ENCODE results near the gene SHISA4. TPM values are rescaled to one million over a fixed set of nuclear protein-coding genes. Genes with fewer than 3 reads are reported as not detected.

Gene SHISA4
- total and polyA plus RNA-seq, 2 donors (not counting 3 experiments of a cell fraction or from before 2014, with no cell fraction given) = 25.6 to 78.2 TPM

DNA sequence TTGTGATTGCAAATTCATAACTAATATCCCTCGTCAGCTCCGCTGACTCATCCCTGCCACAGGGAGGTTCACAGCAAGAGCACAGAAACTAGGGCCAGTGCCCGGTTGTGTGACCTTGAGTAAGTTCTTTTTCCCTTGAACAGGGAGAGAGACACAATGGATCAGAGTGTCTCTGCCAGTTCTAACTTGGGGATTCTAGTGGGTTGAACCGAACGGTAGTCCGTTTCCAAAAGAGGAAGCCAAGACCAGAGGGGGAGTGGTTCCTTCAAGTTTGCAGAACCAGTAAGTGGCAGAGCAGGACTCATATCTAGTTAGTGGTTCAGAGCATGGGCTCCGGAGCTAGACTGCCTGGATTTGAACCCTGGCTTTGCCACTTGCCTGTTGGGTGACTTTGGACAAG lies 4.9 kb upstream of the SHISA4 start:
- POLR2A ChIA-PET = no interaction called here
- intact Hi-C loops (cut with micrococcal nuclease) = no loop called here
- H3K27me3 ChIP-seq (ENCODE audit: control insufficient read depth in 2 of 2, insufficient read depth in 2 of 2, low read length in 2 of 2) = no peaks in the 10 kb centered on the region

More for the DNA sequence above, 4.9 kb upstream of the SHISA4 start:
- Histone ChIP-seq H3K27ac (ENCODE audit: insufficient read depth, low read depth, low read length) (no peak overlapping the region), H3K9me1 (replicated peaks; ENCODE audit: control insufficient read depth, extremely low read depth, insufficient read depth, low read length) (no peaks in the 10 kb centered on the region), H3K36me3 (ENCODE audit: control insufficient read depth in 2 of 2, extremely low read depth in 1 of 2, insufficient read depth in 2 of 2, low read length in 2 of 2) (no peaks in the 10 kb centered on the region), H4K20me1 (replicated peaks; ENCODE audit: control insufficient read depth, extremely low read depth, insufficient read depth, low read length) (no peaks in the 10 kb centered on the region), H3K9ac (replicated peaks; ENCODE audit: extremely low read depth, insufficient read depth, low read length) (no peak overlapping the region), H3K4me1 (ENCODE audit: control insufficient read depth, extremely low read depth, insufficient read depth, low read length) (peaks cover 6% of the 10 kb centered on the region), H3K79me2 (ENCODE audit: control insufficient read depth, insufficient read depth, low read length) (no peaks in the 10 kb centered on the region), H3K9me3 (replicated peaks; ENCODE audit: control insufficient read depth, insufficient read depth, low read length) (no peaks in the 10 kb centered on the region), H3K4me2 (ENCODE audit: insufficient read depth, low read length) (no peak overlapping the region), H2AFZ (ENCODE audit: low read depth, low read length) (no peak overlapping the region), H3K4me3 (replicated peaks in 1 of 3; ENCODE audit: insufficient read depth in 1 of 3, low read depth in 1 of 3, low read length in 3 of 3) (no peak overlapping the region)
- DNase-seq (ENCODE audit: low read depth, low spot score) = peak; percentile 30
- dilution Hi-C loops (cut with MboI; ENCODE audit: extremely low pct_ligation_motif_present, low sequenced_read_pairs) = no loop called here
- CTCF ChIA-PET = interaction anchor here (1.0 to 6.4 kb wide), 3 partner anchors 12 to 371 kb away, joined by 3 to 49 read pairs (median 5); no protein-coding TSS in a partner anchor
- FAIRE-seq = no peak
- TF ChIP-seq EZH2 (IDR thresholded peaks at IDR 0.05; ENCODE audit: borderline replicate concordance, low read depth, low read length, severe bottlenecking) = no peak
- TF ChIP-seq FOS (IDR thresholded peaks at IDR 0.05; ENCODE audit: borderline replicate concordance, insufficient read depth, low read length) = no peak
- TF ChIP-seq, protein P1, sequence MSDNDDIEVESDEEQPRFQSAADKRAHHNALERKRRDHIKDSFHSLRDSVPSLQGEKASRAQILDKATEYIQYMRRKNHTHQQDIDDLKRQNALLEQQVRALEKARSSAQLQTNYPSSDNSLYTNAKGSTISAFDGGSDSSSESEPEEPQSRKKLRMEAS (IDR thresholded peaks at IDR 0.05; ENCODE audit: insufficient read depth, insufficient read length) = no peak
- TF ChIP-seq GATA2 (IDR thresholded peaks at IDR 0.05; ENCODE audit: insufficient read depth, insufficient read length, low read depth, low read length) = no peak
- no peak for TF ChIP-seq MYC (IDR thresholded peaks at IDR 0.05; ENCODE audit: low read depth, low read length)
- TF ChIP-seq, protein P2, sequence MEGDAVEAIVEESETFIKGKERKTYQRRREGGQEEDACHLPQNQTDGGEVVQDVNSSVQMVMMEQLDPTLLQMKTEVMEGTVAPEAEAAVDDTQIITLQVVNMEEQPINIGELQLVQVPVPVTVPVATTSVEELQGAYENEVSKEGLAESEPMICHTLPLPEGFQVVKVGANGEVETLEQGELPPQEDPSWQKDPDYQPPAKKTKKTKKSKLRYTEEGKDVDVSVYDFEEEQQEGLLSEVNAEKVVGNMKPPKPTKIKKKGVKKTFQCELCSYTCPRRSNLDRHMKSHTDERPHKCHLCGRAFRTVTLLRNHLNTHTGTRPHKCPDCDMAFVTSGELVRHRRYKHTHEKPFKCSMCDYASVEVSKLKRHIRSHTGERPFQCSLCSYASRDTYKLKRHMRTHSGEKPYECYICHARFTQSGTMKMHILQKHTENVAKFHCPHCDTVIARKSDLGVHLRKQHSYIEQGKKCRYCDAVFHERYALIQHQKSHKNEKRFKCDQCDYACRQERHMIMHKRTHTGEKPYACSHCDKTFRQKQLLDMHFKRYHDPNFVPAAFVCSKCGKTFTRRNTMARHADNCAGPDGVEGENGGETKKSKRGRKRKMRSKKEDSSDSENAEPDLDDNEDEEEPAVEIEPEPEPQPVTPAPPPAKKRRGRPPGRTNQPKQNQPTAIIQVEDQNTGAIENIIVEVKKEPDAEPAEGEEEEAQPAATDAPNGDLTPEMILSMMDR (IDR thresholded peaks at IDR 0.05; ENCODE audit: extremely low read depth in 1 of 2, insufficient read depth in 1 of 2, low read depth in 1 of 2, low read length in 2 of 2) = no peak
- no TSS peak for BruUV-seq (replicated peaks)
